Sciatic nerve (tissue), 2 donors: ENCODE results near the gene LRP10. TPM values are rescaled to one million over a fixed set of nuclear protein-coding genes. Genes with fewer than 3 reads are reported as not detected.
A peak's percentile ranks its signal among the peaks of the same experiment; 100 is the strongest.
"Not testable (repeated sequence)": the region's sequence is repeated elsewhere in the genome, so short reads cannot be mapped to it uniquely, and the experiment has no call there.

ENCODE experiments used
- ATAC-seq: fragments of 200-7000 bp; cut with Tn5 transposase; one replicate; pipeline ENCODE4 v1.9.1; 2020; ENCODE audit warnings: mild to moderate bottlenecking, moderate library complexity
- DNase-seq: peaks from one replicate; pipeline ENCODE4 v3.0.0-alpha.2; 2020; ENCODE audit warnings: low spot score
- intact Hi-C: fragments of 100-400 bp; cut with DNase I; formaldehyde crosslinking; loops from one replicate; pipeline ENCODE4 v1.14.2; 2022
- total RNA-seq: library from RNA; stranded (reverse); fragmentation: NEBNext Ultra II Directional; extraction: Animal tissue kit (Norgen Biotek cat#: 25700); gene quantifications from one replicate; pipeline ENCODE4 v1.2.1, GENCODE V29; 2021
- donor health status: DM: no; HTN: no; CAD: no.
- donor health status: DM: no; HTN: no; CAD: no.

Gene LRP10
- 106 TPM for total RNA-seq

- intact Hi-C loops = no loop called here
- ATAC-seq = peak; percentile 97
Measured at GRCh38 chr14:22871224-22872032, at the start of gene LRP10. TSS of gene LRP10 (plus strand) at chr14:22871740. CDS start at chr14:22872304, 564 bp downstream.

GRCh38 chr14:22822016-22822570 lies 49.4 kb upstream of the LRP10 start:
- intact Hi-C loops = loop anchor here (5.0 kb wide), 1 partner anchor 35 kb away; no protein-coding TSS in a partner anchor
- peak; percentile 5 for ATAC-seq
- DNase-seq = no peak

More at GRCh38 chr14:22871224-22872032, at the start of gene LRP10:
- peak; percentile 95 for DNase-seq

- DNase-seq = peak; percentile 91
- intact Hi-C loops = loop anchor here (5.0 kb wide), 1 partner anchor 35 kb away; no protein-coding TSS in a partner anchor
- ATAC-seq = peak; percentile 91
Measured at GRCh38 chr14:22822571-22823098, 48.9 kb upstream of the LRP10 start.

- intact Hi-C loops = loop anchor here (5.0 kb wide), 1 partner anchor 32 kb away; no protein-coding TSS in a partner anchor
- no peak for ATAC-seq
- DNase-seq = no peak
Measured at GRCh38 chr14:22824711-22825359, 46.7 kb upstream of the LRP10 start.

GRCh38 chr14:22829076-22829660 lies 42.4 kb upstream of the LRP10 start:
- DNase-seq, intact Hi-C loops: not testable (repeated sequence)
- ATAC-seq = peak; percentile 12

- ATAC-seq (peak; percentile 97), DNase-seq (peak; percentile 95)
Measured at GRCh38 chr14:22829661-22830442, 41.7 kb upstream of the LRP10 start, which contains the start of gene MRPL52. TSS of gene MRPL52 (plus strand) at chr14:22829887. CDS start at chr14:22829913, 26 bp downstream.

GRCh38 chr14:22830443-22831010 lies 41.0 kb upstream of the LRP10 start:
- intact Hi-C loops = no loop called here
- DNase-seq (no peak), ATAC-seq (no peak)

More at GRCh38 chr14:22829661-22830442, 41.7 kb upstream of the LRP10 start, which contains the start of gene MRPL52:
- intact Hi-C loops = no loop called here

- intact Hi-C loops = loop anchor here (1.0 kb wide), 1 partner anchor 18 kb away; no protein-coding TSS in a partner anchor
- no peak for ATAC-seq
Measured at GRCh38 chr14:22835505-22835904, 36.0 kb upstream of the LRP10 start.

GRCh38 chr14:22836301-22837113 lies 35.0 kb upstream of the LRP10 start, which contains the start of gene MMP14:
TSS of gene MMP14 (plus strand) at chr14:22836585. CDS start at chr14:22836818, 233 bp downstream.
- intact Hi-C loops = no loop called here
- peak; percentile 90 for DNase-seq
- ATAC-seq = peak; percentile 87

More at GRCh38 chr14:22835505-22835904, 36.0 kb upstream of the LRP10 start:
- no peak for DNase-seq

GRCh38 chr14:22837114-22837749 lies 34.3 kb upstream of the LRP10 start:
- ATAC-seq = peak; percentile 23
- intact Hi-C loops = no loop called here
- peak; percentile 80 for DNase-seq

GRCh38 chr14:22837750-22838538 lies 33.6 kb upstream of the LRP10 start:
- peak; percentile 81 for ATAC-seq
- intact Hi-C loops = no loop called here
- peak; percentile 80 for DNase-seq

- intact Hi-C loops = no loop called here
- peak; percentile 80 for DNase-seq
- peak; percentile 59 for ATAC-seq
Measured at GRCh38 chr14:22838631-22839041, 32.9 kb upstream of the LRP10 start.

GRCh38 chr14:22839159-22839779 lies 32.3 kb upstream of the LRP10 start:
- DNase-seq = peak; percentile 59
- ATAC-seq = no peak
- intact Hi-C loops = no loop called here

- DNase-seq (peak; percentile 50), ATAC-seq (no peak)
- intact Hi-C loops = loop anchor here (10.0 kb wide), 1 partner anchor 257 kb away; the partner anchor contains the start of gene DAD1
Measured at GRCh38 chr14:22841311-22841710, 30.2 kb upstream of the LRP10 start.

- DNase-seq = peak; percentile 45
- no peak for ATAC-seq
- intact Hi-C loops = loop anchor here (10.0 kb wide), 1 partner anchor 257 kb away; the partner anchor contains the start of gene DAD1
Measured at GRCh38 chr14:22841769-22842168, 29.8 kb upstream of the LRP10 start.
